ENCODE measurements around the gene SSNA1. TPM values are rescaled to one million over a fixed set of nuclear protein-coding genes. Genes with fewer than 3 reads are reported as not detected.
"Not testable (repeated sequence)": the region's sequence is repeated elsewhere in the genome, so short reads cannot be mapped to it uniquely, and the experiment has no call there.

SSNA1 gene
- total and polyA plus RNA-seq, 2 donors (not counting 1 experiment from before 2014, with no cell fraction given): 53.6 to 129 TPM

DNA sequence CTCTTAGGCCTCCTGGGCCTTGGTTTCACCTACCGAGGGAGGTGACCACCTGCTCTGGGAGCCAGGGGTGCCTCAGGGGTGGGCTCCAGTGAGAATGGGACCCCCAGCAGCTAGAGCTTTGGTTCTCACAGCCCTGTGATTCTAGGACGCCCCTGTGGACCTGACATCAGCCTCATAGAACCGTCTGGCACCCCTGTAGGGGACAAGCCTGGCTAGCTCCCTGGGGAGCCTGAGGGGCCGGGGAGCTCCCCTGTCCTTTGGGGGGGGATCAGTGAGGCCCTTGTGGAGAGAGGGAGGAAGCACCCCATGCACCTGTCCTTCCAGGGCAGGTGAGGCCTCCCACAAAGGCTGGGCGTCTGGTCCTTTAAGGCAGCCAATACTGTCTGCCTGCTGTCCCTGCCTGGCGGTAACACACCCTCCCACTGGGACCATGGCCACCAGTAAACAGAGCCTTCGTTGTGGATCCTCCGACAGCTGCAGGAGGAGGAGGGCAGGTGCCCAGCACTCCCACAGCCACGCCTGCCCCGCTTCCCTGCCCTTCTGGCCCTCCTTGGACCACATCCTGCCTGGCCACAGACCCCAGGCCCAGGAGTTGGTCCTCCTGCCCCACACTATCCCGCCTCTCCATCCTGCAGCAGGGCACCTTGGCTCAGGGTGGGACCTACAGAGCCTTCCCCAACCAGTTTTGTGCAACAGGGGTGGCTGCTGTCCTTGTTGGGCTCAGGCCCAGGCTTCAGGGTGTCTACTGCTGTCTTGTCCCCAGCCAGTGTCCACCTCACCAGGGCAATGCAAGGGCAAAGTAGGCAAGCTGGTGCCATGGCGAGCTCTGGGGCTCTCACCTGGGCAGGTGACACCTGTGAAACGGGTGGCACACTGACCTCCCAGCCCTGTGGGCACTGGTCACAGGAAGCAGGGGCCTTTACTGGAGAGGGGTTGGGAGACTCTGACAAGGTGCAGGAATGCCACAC, 49.6 kb downstream of the SSNA1 start:
- no peak overlapping the region for H3K4me3 ChIP-seq (ENCODE audit: control extremely low read depth in 1 of 5, extremely low read depth in 1 of 5, insufficient read depth in 1 of 5, low read depth in 2 of 5, low read length in 4 of 5)
- Mint-ChIP-seq H3K27ac (no peak overlapping the region), H3K27me3 (no peaks in the 10 kb centered on the region), H3K4me1 (peaks cover 49% of the 10 kb centered on the region), H3K9me3 (ENCODE audit: insufficient read depth) (no peaks in the 10 kb centered on the region), H3K4me3 (no peak overlapping the region)
- WGBS (ENCODE audit: insufficient coverage): 69% methylated on average over 12 of the region's 13 CpGs
- no peak overlapping the region for H3K9ac ChIP-seq (ENCODE audit: low read length)
- no peak overlapping the region for H3K27ac ChIP-seq (ENCODE audit: low read length in 2 of 2)
- CTCF ChIA-PET: interaction anchor here (1.1 to 8.9 kb wide), 11 partner anchors 13 to 192 kb away, joined by 3 to 76 read pairs (median 7); partner anchors contain the start of genes ANAPC2, CYSRT1, NPDC1 and RNF208
- H3K79me2 ChIP-seq (ENCODE audit: control insufficient read depth, insufficient read depth, low read length): peaks cover 43% of the 10 kb centered on the region
- H3K9me3 ChIP-seq (ENCODE audit: control extremely low read depth in 1 of 3, control insufficient read depth in 2 of 3, insufficient read depth in 1 of 3, low read length in 2 of 3): peaks cover 0 to 3% (median 0%) of the 10 kb centered on the region in 3 donors
- TF ChIP-seq EZH2 (IDR thresholded peaks at IDR 0.05; ENCODE audit: borderline replicate concordance, insufficient read depth, low read depth, low read length, poor library complexity, severe bottlenecking): no peak
- TF ChIP-seq, protein P1, sequence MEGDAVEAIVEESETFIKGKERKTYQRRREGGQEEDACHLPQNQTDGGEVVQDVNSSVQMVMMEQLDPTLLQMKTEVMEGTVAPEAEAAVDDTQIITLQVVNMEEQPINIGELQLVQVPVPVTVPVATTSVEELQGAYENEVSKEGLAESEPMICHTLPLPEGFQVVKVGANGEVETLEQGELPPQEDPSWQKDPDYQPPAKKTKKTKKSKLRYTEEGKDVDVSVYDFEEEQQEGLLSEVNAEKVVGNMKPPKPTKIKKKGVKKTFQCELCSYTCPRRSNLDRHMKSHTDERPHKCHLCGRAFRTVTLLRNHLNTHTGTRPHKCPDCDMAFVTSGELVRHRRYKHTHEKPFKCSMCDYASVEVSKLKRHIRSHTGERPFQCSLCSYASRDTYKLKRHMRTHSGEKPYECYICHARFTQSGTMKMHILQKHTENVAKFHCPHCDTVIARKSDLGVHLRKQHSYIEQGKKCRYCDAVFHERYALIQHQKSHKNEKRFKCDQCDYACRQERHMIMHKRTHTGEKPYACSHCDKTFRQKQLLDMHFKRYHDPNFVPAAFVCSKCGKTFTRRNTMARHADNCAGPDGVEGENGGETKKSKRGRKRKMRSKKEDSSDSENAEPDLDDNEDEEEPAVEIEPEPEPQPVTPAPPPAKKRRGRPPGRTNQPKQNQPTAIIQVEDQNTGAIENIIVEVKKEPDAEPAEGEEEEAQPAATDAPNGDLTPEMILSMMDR (IDR thresholded peaks at IDR 0.05): no peak
- no peak overlapping the region for H3K4me2 ChIP-seq (replicated peaks; ENCODE audit: low read depth, low read length, poor library complexity, severe bottlenecking)
- no peak for ATAC-seq (ENCODE audit: low read depth)
- no peak overlapping the region for H2AFZ ChIP-seq (ENCODE audit: insufficient read depth, low read depth, low read length, poor library complexity, severe bottlenecking)
- peaks cover 38% of the 10 kb centered on the region for H4K20me1 ChIP-seq (ENCODE audit: control insufficient read depth, insufficient read depth, low read length, poor library complexity, severe bottlenecking)
- H3K4me1 ChIP-seq (ENCODE audit: control insufficient read depth in 2 of 2, insufficient read depth in 2 of 2, low read length in 2 of 2): peaks cover 47 to 73% of the 10 kb centered on the region in 2 donors
- intact Hi-C loops (cut with micrococcal nuclease): loop anchor here (2.0 kb wide), 2 partner anchors 119 to 191 kb away; partner anchors contain the start of gene NPDC1
- peaks cover 0 to 12% of the 10 kb centered on the region in 2 experiments for H3K36me3 ChIP-seq (replicated peaks in 1 of 2; ENCODE audit: control extremely low read depth in 1 of 2, control insufficient read depth in 1 of 2, extremely low read depth in 1 of 2, insufficient read depth in 2 of 2, low read length in 1 of 2)
- DNase-seq: peak; percentile 33
- peaks cover 0 to 2% (median 0%) of the 10 kb centered on the region in 4 experiments for H3K27me3 ChIP-seq (replicated peaks in 1 of 4; ENCODE audit: control extremely low read depth in 1 of 4, control insufficient read depth in 3 of 4, insufficient read depth in 4 of 4, low read length in 3 of 4)
- POLR2A ChIA-PET: interaction anchor here (0.6 kb wide), 1 partner anchor 18 kb away, joined by 3 read pairs; no protein-coding TSS in a partner anchor

GRCh38 chr9:137239541-137240200, 51.2 kb downstream of the SSNA1 start:
- Histone ChIP-seq H2AFZ (ENCODE audit: insufficient read depth, low read depth, low read length, poor library complexity, severe bottlenecking) (peak overlapping the region; percentile 89), H3K36me3 (replicated peaks in 1 of 2; ENCODE audit: control extremely low read depth in 1 of 2, control insufficient read depth in 1 of 2, extremely low read depth in 1 of 2, insufficient read depth in 2 of 2, low read length in 1 of 2) (peaks cover 0 to 20% of the 10 kb centered on the region in 2 experiments), H3K9ac (ENCODE audit: low read length) (peak overlapping the region; percentile 72), H3K4me2 (replicated peaks; ENCODE audit: low read depth, low read length, poor library complexity, severe bottlenecking) (peak overlapping the region; percentile 95), H3K4me3 (ENCODE audit: control extremely low read depth in 1 of 5, extremely low read depth in 1 of 5, insufficient read depth in 1 of 5, low read depth in 2 of 5, low read length in 4 of 5) (peak overlapping the region; percentile 50 to 84 (median 73)), H3K4me1 (ENCODE audit: control insufficient read depth in 2 of 2, insufficient read depth in 2 of 2, low read length in 2 of 2) (peaks cover 42 to 67% of the 10 kb centered on the region in 2 donors), H3K27ac (ENCODE audit: low read length in 2 of 2) (peak overlapping the region; percentile 55 to 90), H4K20me1 (ENCODE audit: control insufficient read depth, insufficient read depth, low read length, poor library complexity, severe bottlenecking) (peaks cover 51% of the 10 kb centered on the region), H3K79me2 (ENCODE audit: control insufficient read depth, insufficient read depth, low read length) (peaks cover 58% of the 10 kb centered on the region)
- POLR2A ChIA-PET: interaction anchor here (0.5 to 1.7 kb wide), 18 partner anchors 11 to 397 kb away, joined by 3 to 29 read pairs (median 4); partner anchors contain the start of genes AJM1, MAN1B1, NELFB and TOR4A
- DNase-seq; H3K9me3 ChIP-seq (ENCODE audit: control extremely low read depth in 1 of 3, control insufficient read depth in 2 of 3, insufficient read depth in 1 of 3, low read length in 2 of 3); ATAC-seq (ENCODE audit: low read depth); H3K9me3 Mint-ChIP-seq (ENCODE audit: insufficient read depth); H3K27me3 Mint-ChIP-seq; H3K27me3 ChIP-seq (replicated peaks in 1 of 4; ENCODE audit: control extremely low read depth in 1 of 4, control insufficient read depth in 3 of 4, insufficient read depth in 4 of 4, low read length in 3 of 4): not testable (repeated sequence)
- CTCF ChIA-PET: interaction anchor here (0.6 to 8.9 kb wide), 9 partner anchors 13 to 296 kb away, joined by 3 to 76 read pairs (median 6); partner anchors contain the start of genes ANAPC2, CYSRT1, MAN1B1 and NELFB
- Mint-ChIP-seq H3K4me3 (peak overlapping the region; percentile 72), H3K4me1 (peaks cover 52% of the 10 kb centered on the region), H3K27ac (peak overlapping the region; percentile 41)
- intact Hi-C loops (cut with micrococcal nuclease): loop anchor here (1.0 kb wide), 2 partner anchors 16 to 34 kb away; partner anchors contain the start of genes NDOR1 and TMEM203
- 88% methylated on average over 11 of the region's 27 CpGs for WGBS (ENCODE audit: insufficient coverage)
